HepG2 (cell line): ENCODE data around the gene SHISA5. TPM values are rescaled to one million over a fixed set of nuclear protein-coding genes. Genes with fewer than 3 reads are reported as not detected.

Experiments used
- ATAC-seq: fragments of 200-7000 bp; cut with Tn5 transposase; 3 replicates; pipeline ENCODE4 v1.9.1; 2020; ENCODE audit warnings: mild to moderate bottlenecking, moderate library complexity
- BruUV-seq: library from RNA; stranded (reverse); fragments of 400-500 nt; replicated peaks from 2 replicates; lab custom pipeline; 2021; lab: Mats Ljungman, UMichigan
- CTCF ChIA-PET: fragments of 300-600 bp; formaldehyde crosslinking; extraction: SDS; loops from one replicate; lab custom pipeline; 2021; ENCODE audit warnings: low total read pairs, inconsistent platforms, low intra/inter-chr PET ratio; lab: Yijun Ruan, JAX
- POLR2A ChIA-PET: fragments of 350-600 bp; sonication (Branson Sonifier 250); formaldehyde crosslinking; loops from one replicate; lab custom pipeline; 2020; ENCODE audit warnings: antibody characterized with exemption, inconsistent platforms; lab: Yijun Ruan, JAX
- DNase-seq: peaks from one replicate; pipeline ENCODE4 v3.0.0-alpha.2; 2015; ENCODE audit warnings: low spot score
- FAIRE-seq: peaks from 3 replicates; lab custom pipeline; 2011; peaks lifted over from hg19 to GRCh38; lab: Jason Lieb, UNC
- H2AFZ ChIP-seq: one replicate; pipeline ENCODE4 v1.6.1; 2011; ENCODE audit warnings: low read length, inconsistent platforms
- H3K27ac ChIP-seq: fragments of 300-600 bp; 3 replicates; pipeline ENCODE4 v1.8.0; 2011; ENCODE audit warnings: mixed run types, mild to moderate bottlenecking, mixed read lengths, low read length, inconsistent platforms; ENCODE audit not compliant: insufficient read depth; ENCODE audit errors: extremely low read length
- H3K27me3 ChIP-seq, 2 experiments: fragments of 200-600 bp in 1 of 2; 2 replicates in 1 of 2; 3 replicates in 1 of 2; pipeline versions ENCODE4 v1.6.0 to v1.8.0; 2011; ENCODE audit warnings: low read length in 2 of 2, mild to moderate bottlenecking in 2 of 2, moderate library complexity in 2 of 2, inconsistent platforms in 1 of 2; ENCODE audit not compliant: insufficient read depth in 2 of 2, control insufficient read depth in 1 of 2
- H3K36me3 ChIP-seq, 2 experiments: fragments of 200-600 bp in 1 of 2; replicated peaks in 1 of 2; 2 replicates in 1 of 2; 3 replicates in 1 of 2; pipeline versions ENCODE4 v1.5.1 to v1.8.0; 2011; ENCODE audit warnings: low read length in 2 of 2, inconsistent platforms in 1 of 2; ENCODE audit not compliant: insufficient read depth in 2 of 2, control insufficient read depth in 1 of 2
- H3K4me1 ChIP-seq: 2 replicates; pipeline ENCODE4 v1.5.1; 2012; ENCODE audit warnings: low read length, inconsistent platforms; ENCODE audit not compliant: insufficient read depth
- H3K4me2 ChIP-seq: 2 replicates; pipeline ENCODE4 v1.6.0; 2011; ENCODE audit warnings: low read depth, low read length, inconsistent platforms
- H3K4me3 ChIP-seq, 3 experiments: fragments of 200-600 bp in 1 of 3; sonication (generic), shearing (Covaris generic) in 1 of 3; replicated peaks in 1 of 3; 2 replicates each; pipeline ENCODE4 v1.5.1; 2011 to 2016; ENCODE audit warnings: low read length in 3 of 3, inconsistent platforms in 2 of 3, low read depth in 2 of 3, mild to moderate bottlenecking in 2 of 3, control low read depth in 1 of 3, mixed read lengths in 1 of 3; ENCODE audit not compliant: insufficient read depth in 1 of 3
- H3K79me2 ChIP-seq: one replicate; pipeline ENCODE4 v1.6.1; 2011; ENCODE audit warnings: low read length, inconsistent platforms; ENCODE audit not compliant: insufficient read depth
- H3K9ac ChIP-seq: 2 replicates; pipeline ENCODE4 v1.6.0; 2011; ENCODE audit warnings: mild to moderate bottlenecking, low read depth, low read length, inconsistent platforms; ENCODE audit not compliant: insufficient read depth
- H3K9me3 ChIP-seq: 2 replicates; pipeline ENCODE4 v1.5.1; 2012; ENCODE audit warnings: mild to moderate bottlenecking, low read length
- H4K20me1 ChIP-seq: 2 replicates; pipeline ENCODE4 v1.6.0; 2011; ENCODE audit warnings: inconsistent platforms, mild to moderate bottlenecking, low read length, moderate library complexity; ENCODE audit not compliant: insufficient read depth
- GMEB1 ChIP-seq: sonication (generic); formaldehyde crosslinking; IDR thresholded peaks from 2 replicates; pipeline ENCODE4 v1.5.1; 2020; ENCODE audit warnings: missing genetic modification reagents, mild to moderate bottlenecking, borderline replicate concordance
- KDM4B ChIP-seq: sonication (generic); formaldehyde crosslinking; IDR thresholded peaks from 2 replicates; pipeline ENCODE4 v1.4.0; 2020; ENCODE audit warnings: missing genetic modification reagents
- RARG ChIP-seq: sonication (generic); formaldehyde crosslinking; IDR thresholded peaks from 2 replicates; pipeline ENCODE4 v1.4.0; 2020; ENCODE audit warnings: low read depth, mild to moderate bottlenecking, missing genetic modification reagents
- ZNF18 ChIP-seq: sonication (generic); formaldehyde crosslinking; IDR thresholded peaks from 2 replicates; pipeline ENCODE4 v1.8.0; 2022; ENCODE audit warnings: mild to moderate bottlenecking, missing genetic modification reagents; ENCODE audit not compliant: insufficient replicate concordance
- WGBS: methylation state at CpG from one replicate; pipeline ENCODE4 v1.1.6; 2017; ENCODE audit warnings: low lambda C conversion rate; 5-methylcytosine and 5-hydroxymethylcytosine counted together
- in situ Hi-C: cut with HindIII; loops from 2 replicates; pipeline ENCODE4 v1.10.0; 2017; ENCODE audit warnings: low pct_unique_long_range_greater_than_20kb; ENCODE audit not compliant: extremely low pct_ligation_motif_present
- intact Hi-C: fragments of 100-400 bp; cut with micrococcal nuclease; formaldehyde crosslinking; loops from one replicate; pipeline ENCODE4 v1.10.0; 2022; ENCODE audit not compliant: unreplicated experiment
- polyA plus RNA-seq, 8 experiments: library from polyadenylated mRNA; depleted of rRNA in 3 of 8; stranded (reverse) in 7 of 8; unstranded in 1 of 8; fragments of >200 nt; fragmentation: Illumina TruSeq in 4 of 8; extraction: Trizol in 4 of 8; gene quantifications; 2 replicates each; pipeline versions ENCODE4 v1.2.1 to v1.2.3, GENCODE V29; 2011 to 2016; ENCODE audit warnings: low read depth in 4 of 8, missing spikeins in 1 of 8, mixed read lengths in 1 of 8; ENCODE audit not compliant: insufficient read depth in 1 of 8
- total RNA-seq, 5 experiments: library from RNA; depleted of rRNA; stranded (reverse); fragments of >200 nt; fragmentation: Illumina TruSeq; extraction: Trizol; gene quantifications; 2 replicates each; pipeline ENCODE4 v1.2.3, GENCODE V29; 2016; ENCODE audit warnings: low read depth in 1 of 5
- TF ChIP-seq, protein P1 (sequence below): sonication (generic); formaldehyde crosslinking; IDR thresholded peaks from 2 replicates; pipeline ENCODE4 v1.4.0; 2020; ENCODE audit warnings: missing genetic modification reagents, borderline replicate concordance
- TF ChIP-seq, protein P2 (sequence below): sonication (generic); formaldehyde crosslinking; IDR thresholded peaks from 2 replicates; pipeline ENCODE4 v1.4.0; 2020; ENCODE audit warnings: missing genetic modification reagents

SHISA5 gene
- total and polyA plus RNA-seq, 2 of the 13 experiments (the other 11 are each of a cell fraction or from before 2014, with no cell fraction given): 75.8 to 91.4 TPM

DNA sequence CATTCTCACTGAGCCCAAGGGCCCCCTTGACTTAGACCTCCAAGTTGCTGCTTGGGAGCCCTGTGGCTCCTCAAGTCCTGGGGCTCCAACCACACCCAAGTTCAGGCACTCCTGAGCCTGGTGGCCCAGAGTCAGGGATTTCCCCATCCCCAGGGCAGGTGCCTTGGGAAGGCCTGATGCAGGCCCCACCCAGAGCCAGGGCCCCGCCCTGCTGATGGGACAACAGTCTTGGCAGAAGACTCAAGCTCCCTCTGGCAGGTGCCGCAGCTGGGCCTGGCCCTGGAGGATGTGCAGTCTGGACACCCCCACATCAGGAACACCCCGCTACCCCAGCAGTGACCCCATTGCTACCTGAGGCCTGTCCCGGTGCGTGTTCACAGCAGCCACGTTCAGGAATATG is 17.7 kb upstream of the SHISA5 start:
- in situ Hi-C loops (no loop called here), intact Hi-C loops (no loop called here)
- DNase-seq (no peak), ATAC-seq (no peak), FAIRE-seq (no peak)
- no peaks in the 10 kb centered on the region for H3K4me1 ChIP-seq
- H3K9ac ChIP-seq: no peak overlapping the region
- H2AFZ ChIP-seq: no peak overlapping the region
- POLR2A ChIA-PET: no interaction called here
- no peak overlapping the region for H3K27ac ChIP-seq
- H3K79me2 ChIP-seq: no peaks in the 10 kb centered on the region
- H3K27me3 ChIP-seq: no peaks in the 10 kb centered on the region
- peaks cover 14 to 42% of the 10 kb centered on the region in 2 experiments for H3K36me3 ChIP-seq
- BruUV-seq: no TSS peak
- H3K4me2 ChIP-seq: no peak overlapping the region
- no peaks in the 10 kb centered on the region for H3K9me3 ChIP-seq
- H3K4me3 ChIP-seq: no peak overlapping the region
- WGBS: 90% methylated on average over 4 of the region's 6 CpGs
- TF ChIP-seq, protein P1, sequence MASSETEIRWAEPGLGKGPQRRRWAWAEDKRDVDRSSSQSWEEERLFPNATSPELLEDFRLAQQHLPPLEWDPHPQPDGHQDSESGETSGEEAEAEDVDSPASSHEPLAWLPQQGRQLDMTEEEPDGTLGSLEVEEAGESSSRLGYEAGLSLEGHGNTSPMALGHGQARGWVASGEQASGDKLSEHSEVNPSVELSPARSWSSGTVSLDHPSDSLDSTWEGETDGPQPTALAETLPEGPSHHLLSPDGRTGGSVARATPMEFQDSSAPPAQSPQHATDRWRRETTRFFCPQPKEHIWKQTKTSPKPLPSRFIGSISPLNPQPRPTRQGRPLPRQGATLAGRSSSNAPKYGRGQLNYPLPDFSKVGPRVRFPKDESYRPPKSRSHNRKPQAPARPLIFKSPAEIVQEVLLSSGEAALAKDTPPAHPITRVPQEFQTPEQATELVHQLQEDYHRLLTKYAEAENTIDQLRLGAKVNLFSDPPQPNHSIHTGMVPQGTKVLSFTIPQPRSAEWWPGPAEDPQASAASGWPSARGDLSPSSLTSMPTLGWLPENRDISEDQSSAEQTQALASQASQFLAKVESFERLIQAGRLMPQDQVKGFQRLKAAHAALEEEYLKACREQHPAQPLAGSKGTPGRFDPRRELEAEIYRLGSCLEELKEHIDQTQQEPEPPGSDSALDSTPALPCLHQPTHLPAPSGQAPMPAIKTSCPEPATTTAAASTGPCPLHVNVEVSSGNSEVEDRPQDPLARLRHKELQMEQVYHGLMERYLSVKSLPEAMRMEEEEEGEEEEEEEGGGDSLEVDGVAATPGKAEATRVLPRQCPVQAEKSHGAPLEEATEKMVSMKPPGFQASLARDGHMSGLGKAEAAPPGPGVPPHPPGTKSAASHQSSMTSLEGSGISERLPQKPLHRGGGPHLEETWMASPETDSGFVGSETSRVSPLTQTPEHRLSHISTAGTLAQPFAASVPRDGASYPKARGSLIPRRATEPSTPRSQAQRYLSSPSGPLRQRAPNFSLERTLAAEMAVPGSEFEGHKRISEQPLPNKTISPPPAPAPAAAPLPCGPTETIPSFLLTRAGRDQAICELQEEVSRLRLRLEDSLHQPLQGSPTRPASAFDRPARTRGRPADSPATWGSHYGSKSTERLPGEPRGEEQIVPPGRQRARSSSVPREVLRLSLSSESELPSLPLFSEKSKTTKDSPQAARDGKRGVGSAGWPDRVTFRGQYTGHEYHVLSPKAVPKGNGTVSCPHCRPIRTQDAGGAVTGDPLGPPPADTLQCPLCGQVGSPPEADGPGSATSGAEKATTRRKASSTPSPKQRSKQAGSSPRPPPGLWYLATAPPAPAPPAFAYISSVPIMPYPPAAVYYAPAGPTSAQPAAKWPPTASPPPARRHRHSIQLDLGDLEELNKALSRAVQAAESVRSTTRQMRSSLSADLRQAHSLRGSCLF: no peak
- TF ChIP-seq, protein P2, sequence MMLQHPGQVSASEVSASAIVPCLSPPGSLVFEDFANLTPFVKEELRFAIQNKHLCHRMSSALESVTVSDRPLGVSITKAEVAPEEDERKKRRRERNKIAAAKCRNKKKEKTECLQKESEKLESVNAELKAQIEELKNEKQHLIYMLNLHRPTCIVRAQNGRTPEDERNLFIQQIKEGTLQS: no peak
- no peak for TF ChIP-seq ZNF18 (CRISPR knock-in tag)
- TF ChIP-seq RARG (CRISPR knock-in tag): no peak
- TF ChIP-seq KDM4B: no peak
- no peak for TF ChIP-seq GMEB1 (CRISPR knock-in tag)
- CTCF ChIA-PET: no interaction called here
- H4K20me1 ChIP-seq: no peaks in the 10 kb centered on the region
